ENCODE measurements around the gene FEN1.

- TF ChIP-seq, protein P1, sequence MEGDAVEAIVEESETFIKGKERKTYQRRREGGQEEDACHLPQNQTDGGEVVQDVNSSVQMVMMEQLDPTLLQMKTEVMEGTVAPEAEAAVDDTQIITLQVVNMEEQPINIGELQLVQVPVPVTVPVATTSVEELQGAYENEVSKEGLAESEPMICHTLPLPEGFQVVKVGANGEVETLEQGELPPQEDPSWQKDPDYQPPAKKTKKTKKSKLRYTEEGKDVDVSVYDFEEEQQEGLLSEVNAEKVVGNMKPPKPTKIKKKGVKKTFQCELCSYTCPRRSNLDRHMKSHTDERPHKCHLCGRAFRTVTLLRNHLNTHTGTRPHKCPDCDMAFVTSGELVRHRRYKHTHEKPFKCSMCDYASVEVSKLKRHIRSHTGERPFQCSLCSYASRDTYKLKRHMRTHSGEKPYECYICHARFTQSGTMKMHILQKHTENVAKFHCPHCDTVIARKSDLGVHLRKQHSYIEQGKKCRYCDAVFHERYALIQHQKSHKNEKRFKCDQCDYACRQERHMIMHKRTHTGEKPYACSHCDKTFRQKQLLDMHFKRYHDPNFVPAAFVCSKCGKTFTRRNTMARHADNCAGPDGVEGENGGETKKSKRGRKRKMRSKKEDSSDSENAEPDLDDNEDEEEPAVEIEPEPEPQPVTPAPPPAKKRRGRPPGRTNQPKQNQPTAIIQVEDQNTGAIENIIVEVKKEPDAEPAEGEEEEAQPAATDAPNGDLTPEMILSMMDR (IDR thresholded peaks at IDR 0.05): no peak
- no peak for TF ChIP-seq EP300 (IDR thresholded peaks at IDR 0.05)
These were observed 12.0 kb upstream of the FEN1 start for GRCh38 chr11:61780581-61781162.

Data from upper lobe of left lung (tissue), 4 donors.